Chondrocyte (in vitro differentiated cells): Measurements from ENCODE around the gene CDC14B. TPM values are rescaled to one million over a fixed set of nuclear protein-coding genes. Genes with fewer than 3 reads are reported as not detected.

ENCODE experiments used
- DNase-seq: peaks from one replicate; pipeline ENCODE4 v3.0.0; 2021; ENCODE audit warnings: mixed read lengths, low spot score
- H3K27ac Mint-ChIP-seq: one replicate; pipeline ENCODE4 v1.8.0; 2021; ENCODE audit warnings: mild to moderate bottlenecking, moderate library complexity, mixed read lengths; ENCODE audit not compliant: unreplicated experiment
- H3K27me3 Mint-ChIP-seq: 2 replicates; pipeline ENCODE4 v1.8.0; 2021; ENCODE audit warnings: low read depth, mixed read lengths
- H3K36me3 Mint-ChIP-seq: 2 replicates; pipeline ENCODE4 v1.8.0; 2021; ENCODE audit warnings: low read depth, mixed read lengths
- H3K4me1 Mint-ChIP-seq: 2 replicates; pipeline ENCODE4 v1.8.0; 2021; ENCODE audit warnings: low read depth, mild to moderate bottlenecking, mixed read lengths
- H3K4me3 Mint-ChIP-seq: one replicate; pipeline ENCODE4 v1.8.0; 2021; ENCODE audit warnings: mild to moderate bottlenecking, moderate library complexity, mixed read lengths; ENCODE audit not compliant: unreplicated experiment
- H3K9me3 Mint-ChIP-seq: 2 replicates; pipeline ENCODE4 v1.8.0; 2021; ENCODE audit warnings: low read depth, mixed read lengths
- CTCF ChIP-seq: fragments of 200-600 bp; sonication (generic); IDR thresholded peaks from 2 replicates; pipeline ENCODE4 v1.5.0; 2021; ENCODE audit warnings: antibody characterized with exemption, mild to moderate bottlenecking, moderate library complexity
- total RNA-seq: library from RNA; stranded (reverse); gene quantifications from 3 replicates; pipeline ENCODE4 v1.2.1, GENCODE V29; 2021

Gene CDC14B
- total RNA-seq, 1 donor from 2014 or later: 15.5 TPM

DNA sequence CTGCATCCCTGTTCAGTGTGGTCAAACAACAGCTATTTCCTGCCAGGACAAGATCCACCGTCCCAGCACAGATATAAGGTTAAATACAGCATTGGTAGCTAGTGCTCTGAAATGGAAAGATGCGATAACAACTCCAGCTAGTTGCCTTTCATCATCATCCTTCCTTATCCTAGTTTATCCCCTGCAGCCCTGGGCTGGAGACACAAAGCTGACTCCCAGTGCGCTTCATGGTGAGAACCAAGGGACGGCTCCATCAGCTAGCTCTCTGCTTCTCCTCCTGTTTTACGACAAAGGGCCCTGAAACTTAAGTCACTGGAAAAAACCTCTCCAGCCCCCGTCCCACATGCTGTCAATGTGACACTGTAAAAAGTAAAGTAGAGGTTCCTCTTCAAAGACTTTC, 37.9 kb downstream of the CDC14B start:
- TF ChIP-seq CTCF: no peak
- Mint-ChIP-seq H3K9me3 (no peaks in the 10 kb centered on the region), H3K27me3 (no peaks in the 10 kb centered on the region), H3K36me3 (no peaks in the 10 kb centered on the region), H3K27ac (no peak overlapping the region), H3K4me3 (no peak overlapping the region), H3K4me1 (peaks cover 29% of the 10 kb centered on the region)
- no peak for DNase-seq

DNA sequence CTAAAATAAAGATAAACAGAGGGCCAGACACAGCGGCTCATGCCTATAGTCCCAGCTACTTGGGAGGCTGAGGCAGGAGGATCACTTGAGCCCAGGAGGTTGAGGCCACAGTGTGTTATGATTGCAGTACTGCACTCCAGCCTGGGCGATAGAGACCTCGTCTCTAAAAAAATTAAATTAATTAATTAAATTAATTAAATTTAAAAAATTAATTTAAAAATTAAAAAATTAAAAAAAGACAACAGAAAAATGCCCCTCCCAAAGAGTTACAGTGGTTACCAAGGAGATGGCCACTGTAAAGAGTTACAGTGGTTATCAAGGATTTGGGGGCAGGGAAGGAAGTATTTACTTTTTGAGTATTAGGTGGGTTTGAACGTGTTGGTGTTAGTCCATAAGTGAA, 38.3 kb downstream of the CDC14B start:
- Mint-ChIP-seq H3K9me3 (no peaks in the 10 kb centered on the region), H3K4me1 (peaks cover 29% of the 10 kb centered on the region), H3K27ac (no peak overlapping the region), H3K27me3 (no peaks in the 10 kb centered on the region), H3K36me3 (no peaks in the 10 kb centered on the region), H3K4me3 (no peak overlapping the region)
- DNase-seq: no peak
- no peak for TF ChIP-seq CTCF

GRCh38 chr9:96574931-96575351, 44.7 kb downstream of the CDC14B start:
- Mint-ChIP-seq H3K27ac (no peak overlapping the region), H3K4me1 (peaks cover 4% of the 10 kb centered on the region), H3K27me3 (no peaks in the 10 kb centered on the region), H3K36me3 (no peaks in the 10 kb centered on the region), H3K4me3 (no peak overlapping the region), H3K9me3 (no peaks in the 10 kb centered on the region)
- no peak for DNase-seq
- TF ChIP-seq CTCF: no peak

DNA sequence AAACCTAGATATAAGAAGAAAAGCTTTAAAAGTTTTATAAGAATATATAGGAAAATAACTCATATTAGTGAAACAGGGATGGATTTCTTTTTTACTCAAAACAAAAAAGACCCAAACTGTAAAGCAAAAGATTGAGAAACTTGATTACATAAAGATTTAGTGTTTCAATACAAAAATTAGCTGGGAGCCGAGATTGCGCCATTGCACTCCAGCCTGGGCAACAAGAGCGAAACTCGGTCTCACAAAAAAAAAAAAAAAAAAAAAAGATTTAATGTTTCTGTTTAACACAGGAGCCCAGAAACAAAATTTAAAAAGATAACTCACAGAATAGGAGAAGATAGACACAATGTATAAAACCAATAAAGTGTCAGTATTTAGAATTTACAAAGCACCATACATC, 45.2 kb downstream of the CDC14B start:
- Mint-ChIP-seq H3K4me3 (no peak overlapping the region), H3K27me3 (no peaks in the 10 kb centered on the region), H3K9me3 (no peaks in the 10 kb centered on the region), H3K36me3 (no peaks in the 10 kb centered on the region), H3K27ac (no peak overlapping the region), H3K4me1 (peaks cover under 1% of the 10 kb centered on the region)
- TF ChIP-seq CTCF: no peak
- no peak for DNase-seq

DNA sequence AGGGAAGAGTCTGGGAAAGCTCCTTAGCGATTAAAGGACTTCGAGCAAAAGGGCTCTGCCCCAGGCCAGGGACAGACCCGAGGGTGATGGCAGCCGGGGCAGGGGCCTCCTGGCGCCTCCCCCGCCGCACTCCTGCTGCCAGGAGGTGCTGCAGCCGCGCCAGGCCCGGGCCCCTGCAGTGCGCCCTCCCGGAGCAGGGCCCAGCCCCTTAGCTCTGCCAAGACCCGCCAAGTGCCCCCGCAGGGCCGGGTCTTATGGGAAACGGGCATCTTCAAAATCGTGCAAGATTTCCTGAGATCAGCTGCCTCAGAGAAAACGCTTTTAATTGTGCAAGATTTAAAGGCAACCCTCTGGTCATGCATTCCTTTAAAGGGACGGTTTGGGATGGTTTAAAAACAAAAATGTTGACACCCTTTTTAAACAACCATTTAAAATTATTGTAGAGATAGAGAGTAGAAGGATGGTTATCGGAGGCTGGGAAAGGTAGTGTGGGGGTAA, 52.4 kb downstream of the CDC14B start:
- H3K27me3 Mint-ChIP-seq: no peaks in the 10 kb centered on the region
- TF ChIP-seq CTCF: no peak
- peaks cover 21% of the 10 kb centered on the region for H3K4me1 Mint-ChIP-seq
- H3K9me3 Mint-ChIP-seq: no peaks in the 10 kb centered on the region
- peak overlapping the region; percentile 77 for H3K4me3 Mint-ChIP-seq
- peak overlapping the region; percentile 87 for H3K27ac Mint-ChIP-seq
- DNase-seq: no peak
- peaks cover 1% of the 10 kb centered on the region for H3K36me3 Mint-ChIP-seq
